Ishikawa (cell line): ENCODE results near the gene PDE4D.

ENCODE experiments used
- CEBPB ChIP-seq: IDR thresholded peaks from 2 replicates; pipeline ENCODE4 v1.6.1; 2012
- CREB1 ChIP-seq: IDR thresholded peaks from 2 replicates; pipeline ENCODE4 v1.6.1; 2012; ENCODE audit warnings: low read depth
- EGR1 ChIP-seq: IDR thresholded peaks from 2 replicates; pipeline ENCODE4 v1.6.1; 2012
- EP300 ChIP-seq: IDR thresholded peaks from 2 replicates; pipeline ENCODE4 v1.6.1; 2012; ENCODE audit warnings: borderline replicate concordance
- FOXM1 ChIP-seq: IDR thresholded peaks from 2 replicates; pipeline ENCODE4 v1.6.1; 2012; ENCODE audit warnings: low read depth, borderline replicate concordance
- MAX ChIP-seq: IDR thresholded peaks from 2 replicates; pipeline ENCODE4 v1.6.1; 2012
- RAD21 ChIP-seq: IDR thresholded peaks from 2 replicates; pipeline ENCODE4 v1.6.1; 2012; ENCODE audit warnings: low read depth
- TCF12 ChIP-seq: IDR thresholded peaks from 2 replicates; pipeline ENCODE4 v1.6.1; 2012; ENCODE audit warnings: low read depth
- TEAD4 ChIP-seq: IDR thresholded peaks from 2 replicates; pipeline ENCODE4 v1.6.1; 2012
- USF1 ChIP-seq: IDR thresholded peaks from 2 replicates; pipeline ENCODE4 v1.6.1; 2012
- YY1 ChIP-seq: IDR thresholded peaks from 2 replicates; pipeline ENCODE4 v1.6.1; 2012; ENCODE audit warnings: low read depth
- ZBTB7A ChIP-seq: IDR thresholded peaks from 2 replicates; pipeline ENCODE4 v1.6.1; 2012; ENCODE audit warnings: low read depth
- TF ChIP-seq, protein P1 (sequence below): IDR thresholded peaks from 2 replicates; pipeline ENCODE4 v1.6.1; 2012; ENCODE audit warnings: low read depth, mild to moderate bottlenecking

GRCh38 chr5:59843511-59844213 lies 49.9 kb downstream of the PDE4D start:
- no peak for TF ChIP-seq FOXM1
- TF ChIP-seq YY1: no peak
- no peak for TF ChIP-seq MAX
- TF ChIP-seq, protein P1, sequence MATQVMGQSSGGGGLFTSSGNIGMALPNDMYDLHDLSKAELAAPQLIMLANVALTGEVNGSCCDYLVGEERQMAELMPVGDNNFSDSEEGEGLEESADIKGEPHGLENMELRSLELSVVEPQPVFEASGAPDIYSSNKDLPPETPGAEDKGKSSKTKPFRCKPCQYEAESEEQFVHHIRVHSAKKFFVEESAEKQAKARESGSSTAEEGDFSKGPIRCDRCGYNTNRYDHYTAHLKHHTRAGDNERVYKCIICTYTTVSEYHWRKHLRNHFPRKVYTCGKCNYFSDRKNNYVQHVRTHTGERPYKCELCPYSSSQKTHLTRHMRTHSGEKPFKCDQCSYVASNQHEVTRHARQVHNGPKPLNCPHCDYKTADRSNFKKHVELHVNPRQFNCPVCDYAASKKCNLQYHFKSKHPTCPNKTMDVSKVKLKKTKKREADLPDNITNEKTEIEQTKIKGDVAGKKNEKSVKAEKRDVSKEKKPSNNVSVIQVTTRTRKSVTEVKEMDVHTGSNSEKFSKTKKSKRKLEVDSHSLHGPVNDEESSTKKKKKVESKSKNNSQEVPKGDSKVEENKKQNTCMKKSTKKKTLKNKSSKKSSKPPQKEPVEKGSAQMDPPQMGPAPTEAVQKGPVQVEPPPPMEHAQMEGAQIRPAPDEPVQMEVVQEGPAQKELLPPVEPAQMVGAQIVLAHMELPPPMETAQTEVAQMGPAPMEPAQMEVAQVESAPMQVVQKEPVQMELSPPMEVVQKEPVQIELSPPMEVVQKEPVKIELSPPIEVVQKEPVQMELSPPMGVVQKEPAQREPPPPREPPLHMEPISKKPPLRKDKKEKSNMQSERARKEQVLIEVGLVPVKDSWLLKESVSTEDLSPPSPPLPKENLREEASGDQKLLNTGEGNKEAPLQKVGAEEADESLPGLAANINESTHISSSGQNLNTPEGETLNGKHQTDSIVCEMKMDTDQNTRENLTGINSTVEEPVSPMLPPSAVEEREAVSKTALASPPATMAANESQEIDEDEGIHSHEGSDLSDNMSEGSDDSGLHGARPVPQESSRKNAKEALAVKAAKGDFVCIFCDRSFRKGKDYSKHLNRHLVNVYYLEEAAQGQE: no peak
- no peak for TF ChIP-seq TEAD4
- TF ChIP-seq ZBTB7A: no peak
- no peak for TF ChIP-seq CEBPB
- no peak for TF ChIP-seq EGR1
- no peak for TF ChIP-seq RAD21
- no peak for TF ChIP-seq USF1
- TF ChIP-seq EP300: no peak
- TF ChIP-seq TCF12: no peak
- TF ChIP-seq CREB1: no peak
